ENCODE results near the gene LRCOL1.

Gene LRCOL1

DNA sequence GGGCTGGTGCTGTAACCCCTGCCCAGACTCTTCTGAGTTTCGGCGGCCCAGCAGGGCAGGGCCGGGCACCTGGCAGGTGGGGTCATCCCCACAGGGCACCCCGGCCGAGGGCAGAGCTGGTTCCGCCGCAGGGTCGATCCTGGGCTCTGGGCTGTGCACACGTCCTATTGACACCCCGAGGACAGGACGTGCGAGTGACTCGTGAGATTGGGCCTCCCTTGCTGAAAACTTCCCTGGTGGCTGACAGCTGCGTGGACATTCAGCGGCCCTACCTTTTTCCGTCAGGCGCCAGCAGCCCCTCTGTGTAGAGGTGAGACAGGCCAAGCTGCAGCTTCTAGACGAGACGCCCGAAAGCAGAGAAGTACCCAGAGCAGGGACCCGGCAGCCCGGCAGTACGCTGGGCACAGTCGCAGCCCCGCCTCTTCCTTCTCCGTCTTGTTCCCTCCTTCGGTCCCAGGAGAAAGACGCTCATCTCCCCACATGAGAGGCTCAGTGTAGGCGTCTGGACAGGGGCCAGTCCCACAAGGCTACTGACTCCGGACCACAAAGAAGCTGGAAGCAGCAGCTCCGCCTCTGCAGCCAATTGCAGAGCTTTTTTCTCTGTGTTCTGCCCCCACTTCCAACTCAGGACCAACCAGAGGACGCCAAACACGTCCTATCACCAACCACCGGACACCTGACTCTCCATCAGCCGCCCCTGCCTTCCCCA, at the start of gene LRCOL1:
LRCOL1 (minus strand) TSS at position 532 of the 709 bp plus-strand sequence. CDS start 4,331 bp downstream, outside the sequence.
- DNase-seq: no peak

DNA sequence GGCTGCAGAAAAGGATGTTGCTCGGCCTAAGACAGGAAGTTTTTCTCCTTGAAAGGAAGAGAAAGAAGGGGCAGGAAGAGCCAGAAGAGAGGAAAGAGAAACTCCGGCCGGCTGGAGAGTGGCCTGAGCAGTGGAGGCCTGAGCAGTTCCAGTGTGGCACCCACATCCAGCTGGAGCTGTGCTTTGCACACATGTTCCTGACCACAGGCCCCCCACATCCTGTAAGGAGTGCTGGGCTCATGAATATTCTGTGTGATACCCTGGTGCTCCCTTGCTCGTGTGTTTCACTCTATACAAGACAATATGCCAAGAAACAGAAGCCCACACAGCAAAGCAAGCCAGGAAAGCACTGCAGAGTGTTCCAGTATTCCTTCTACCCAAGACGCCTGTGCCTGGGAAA, 49.7 kb upstream of the LRCOL1 start:
- DNase-seq: no peak

GRCh38 chr12:132659146-132659545, 48.8 kb upstream of the LRCOL1 start:
- no peak for DNase-seq

DNA sequence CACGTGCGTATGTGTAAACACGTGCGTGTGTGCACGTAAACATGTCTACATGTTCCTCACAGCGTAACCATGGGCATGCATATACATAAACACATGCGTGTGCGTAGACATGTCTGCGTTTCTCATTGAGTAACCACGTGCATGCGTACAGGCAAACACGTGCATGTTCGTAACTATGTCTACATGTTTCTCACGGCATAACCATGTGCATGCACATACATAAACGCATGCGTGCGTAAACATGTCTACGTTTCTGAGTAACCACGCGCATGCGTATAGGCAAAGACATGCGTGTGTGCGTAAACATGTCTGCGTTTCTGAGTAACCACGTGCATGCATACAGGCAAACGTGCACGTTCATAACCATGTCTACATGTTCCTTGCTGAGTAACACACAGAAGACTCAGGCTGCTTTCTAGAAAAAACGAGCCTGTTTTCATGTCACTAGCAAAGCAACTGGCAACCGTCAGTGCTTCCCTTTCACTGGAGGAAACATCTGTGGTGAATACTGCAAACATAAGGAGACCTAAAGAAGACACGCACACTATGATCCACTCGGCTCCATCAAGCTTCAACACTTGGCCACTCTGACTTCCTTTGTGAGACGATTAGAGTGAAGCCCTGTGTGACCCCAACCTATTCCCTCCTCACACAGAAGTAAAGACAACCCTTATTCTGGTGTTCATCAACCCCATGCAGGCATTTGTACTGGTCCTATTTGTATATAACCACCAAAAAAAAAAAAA, 47.9 kb upstream of the LRCOL1 start:
- DNase-seq: no peak

GRCh38 chr12:132657004-132657727, 46.8 kb upstream of the LRCOL1 start:
- DNase-seq: no peak

DNA sequence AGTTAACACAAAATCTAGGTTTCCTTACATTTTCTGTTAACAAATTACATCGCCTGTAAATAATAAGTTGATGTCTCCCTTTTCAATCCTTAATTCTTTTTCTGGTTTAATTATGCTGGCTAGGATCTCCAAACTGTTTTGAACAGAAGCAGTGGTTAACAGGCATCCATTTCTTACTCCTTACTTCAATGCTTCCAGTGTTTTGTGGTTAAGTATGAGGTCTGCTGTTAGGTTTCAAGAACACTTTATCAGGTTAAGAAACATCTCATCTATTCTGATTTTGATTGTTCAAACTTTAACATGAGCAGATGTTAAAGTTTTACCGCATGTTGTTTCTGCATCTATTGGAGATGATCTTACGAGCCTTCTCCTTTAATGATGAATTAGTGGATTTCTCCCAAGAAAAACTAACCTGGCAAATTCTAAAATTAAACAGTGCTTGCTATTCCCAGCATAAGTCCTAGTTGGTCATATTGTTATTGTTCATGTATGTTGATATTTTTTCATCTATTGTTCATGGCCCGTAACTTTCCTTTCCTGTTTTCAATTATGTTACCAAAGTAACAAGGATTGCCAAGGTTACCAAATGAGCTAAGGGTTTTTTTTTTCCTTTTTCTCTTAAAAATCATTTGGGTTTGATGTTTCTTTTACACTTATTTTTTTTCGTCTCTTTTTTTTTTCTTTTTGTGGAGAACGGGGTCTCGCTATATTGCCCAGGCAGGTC, 43.3 kb upstream of the LRCOL1 start:
- DNase-seq: no peak

GRCh38 chr12:132651444-132652100, 41.2 kb upstream of the LRCOL1 start:
- no peak for DNase-seq

GRCh38 chr12:132649226-132649945, 39.0 kb upstream of the LRCOL1 start:
- DNase-seq: no peak

GRCh38 chr12:132648616-132649225, 38.3 kb upstream of the LRCOL1 start:
- DNase-seq: no peak

DNA sequence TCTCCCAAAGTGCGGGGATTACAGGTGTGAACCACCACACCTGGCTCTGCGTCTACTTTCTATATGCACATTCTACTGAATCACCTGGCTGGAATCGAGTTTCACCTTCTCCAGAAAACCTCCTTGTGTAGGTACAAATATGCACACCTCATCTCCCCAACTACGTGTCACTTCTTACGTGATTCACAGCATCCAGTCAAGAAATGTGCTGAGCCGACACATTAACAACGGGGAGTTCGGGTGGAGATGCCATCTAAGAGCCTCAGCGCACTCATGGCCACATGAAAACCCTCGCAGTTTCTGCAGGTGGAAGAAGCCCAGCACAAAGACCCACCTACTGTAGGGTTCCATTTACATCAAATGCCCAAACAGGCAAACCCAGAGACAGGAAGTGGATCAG, 37.5 kb upstream of the LRCOL1 start:
- DNase-seq: no peak

GRCh38 chr12:132646850-132647249, 36.5 kb upstream of the LRCOL1 start:
- no peak for DNase-seq

- DNase-seq: no peak
These were observed 32.8 kb upstream of the LRCOL1 start for GRCh38 chr12:132642846-132643835.

GRCh38 chr12:132641811-132642650, 31.6 kb upstream of the LRCOL1 start:
- no peak for DNase-seq

GRCh38 chr12:132640936-132641335, 30.6 kb upstream of the LRCOL1 start:
- no peak for DNase-seq

DNA sequence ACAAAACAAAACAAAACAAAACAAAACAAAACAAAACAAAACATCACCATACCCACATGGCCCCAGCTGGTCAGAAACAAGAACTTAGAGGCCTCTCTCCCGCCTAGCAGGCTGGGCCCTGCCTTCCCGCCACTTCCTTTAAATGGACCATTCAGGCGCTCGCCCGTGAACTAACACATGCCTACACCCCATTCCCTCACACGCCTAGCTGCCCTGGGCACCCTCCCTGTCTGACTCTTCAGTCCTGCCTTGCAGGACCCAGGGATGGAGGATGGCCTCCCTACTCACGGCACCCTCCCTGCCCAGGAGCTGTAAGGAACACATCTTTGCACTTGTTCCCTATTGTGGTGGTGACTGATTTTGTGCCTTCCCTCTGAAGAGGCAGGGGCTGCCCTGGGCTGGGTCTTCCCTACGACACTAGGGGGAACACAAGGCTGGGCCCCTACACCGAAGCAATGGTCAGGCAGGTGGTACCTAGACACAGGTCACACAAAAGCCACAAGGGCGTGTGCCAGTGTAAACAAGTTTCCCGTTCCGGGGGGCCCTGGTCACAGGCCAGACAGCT, 29.7 kb upstream of the LRCOL1 start:
- DNase-seq: no peak

- no peak for DNase-seq
These were observed 28.4 kb upstream of the LRCOL1 start for GRCh38 chr12:132638541-132639408.

DNA sequence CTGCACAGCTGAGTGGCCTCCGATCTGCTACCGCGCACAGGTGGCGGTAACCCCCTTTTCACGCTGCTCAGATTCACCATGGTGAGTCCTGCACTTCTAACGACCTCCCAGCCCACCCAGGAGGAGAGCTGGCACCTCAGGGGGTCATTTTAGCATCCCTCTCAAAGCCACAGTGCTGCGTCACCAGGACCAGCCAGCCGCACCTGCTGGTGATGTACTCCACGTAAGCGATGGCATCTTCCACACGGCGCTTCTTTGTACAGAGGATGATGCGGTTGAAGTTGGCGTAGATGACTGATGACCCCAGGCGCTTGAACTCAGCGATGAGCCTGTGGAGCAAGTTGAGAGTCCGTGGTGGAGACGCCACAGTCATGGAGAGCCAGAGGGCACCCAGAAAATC, 27.4 kb upstream of the LRCOL1 start:
- no peak for DNase-seq
